Measurements from ENCODE around the gene KIF3C. TPM values are rescaled to one million over a fixed set of nuclear protein-coding genes. Genes with fewer than 3 reads are reported as not detected.
A peak's percentile ranks its signal among the peaks of the same experiment; 100 is the strongest.
"Not testable (repeated sequence)": the region's sequence is repeated elsewhere in the genome, so short reads cannot be mapped to it uniquely, and the experiment has no call there.

KIF3C gene
- total RNA-seq, 1 donor: 11.8 TPM

DNA sequence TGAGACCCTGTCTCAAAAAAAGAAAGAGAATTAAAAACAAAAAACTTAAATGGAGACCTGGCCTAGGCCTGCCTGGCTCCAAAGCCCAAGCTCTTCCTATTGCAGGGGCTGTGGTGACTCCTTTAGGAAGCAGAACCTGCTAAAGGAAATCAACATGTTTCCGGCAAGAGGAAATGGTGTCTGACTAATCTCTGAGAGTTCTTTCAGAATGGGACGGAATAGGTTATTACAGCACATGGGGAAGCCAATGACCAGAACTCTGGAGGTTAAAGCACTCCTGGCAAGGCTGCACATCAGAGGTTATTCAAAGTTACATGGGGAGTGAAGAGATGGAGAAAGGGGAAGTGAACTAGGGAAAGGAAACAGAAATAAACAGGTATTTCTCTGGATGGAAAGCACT lies 21.4 kb downstream of the KIF3C start:
- no peak overlapping the region for H3K4me3 ChIP-seq (ENCODE audit: low read depth, low read length)
- DNase-seq (ENCODE audit: low read depth): peak; percentile 57
- TF ChIP-seq, protein P1, sequence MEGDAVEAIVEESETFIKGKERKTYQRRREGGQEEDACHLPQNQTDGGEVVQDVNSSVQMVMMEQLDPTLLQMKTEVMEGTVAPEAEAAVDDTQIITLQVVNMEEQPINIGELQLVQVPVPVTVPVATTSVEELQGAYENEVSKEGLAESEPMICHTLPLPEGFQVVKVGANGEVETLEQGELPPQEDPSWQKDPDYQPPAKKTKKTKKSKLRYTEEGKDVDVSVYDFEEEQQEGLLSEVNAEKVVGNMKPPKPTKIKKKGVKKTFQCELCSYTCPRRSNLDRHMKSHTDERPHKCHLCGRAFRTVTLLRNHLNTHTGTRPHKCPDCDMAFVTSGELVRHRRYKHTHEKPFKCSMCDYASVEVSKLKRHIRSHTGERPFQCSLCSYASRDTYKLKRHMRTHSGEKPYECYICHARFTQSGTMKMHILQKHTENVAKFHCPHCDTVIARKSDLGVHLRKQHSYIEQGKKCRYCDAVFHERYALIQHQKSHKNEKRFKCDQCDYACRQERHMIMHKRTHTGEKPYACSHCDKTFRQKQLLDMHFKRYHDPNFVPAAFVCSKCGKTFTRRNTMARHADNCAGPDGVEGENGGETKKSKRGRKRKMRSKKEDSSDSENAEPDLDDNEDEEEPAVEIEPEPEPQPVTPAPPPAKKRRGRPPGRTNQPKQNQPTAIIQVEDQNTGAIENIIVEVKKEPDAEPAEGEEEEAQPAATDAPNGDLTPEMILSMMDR (IDR thresholded peaks at IDR 0.05; ENCODE audit: insufficient read depth, low read length): no peak

DNA sequence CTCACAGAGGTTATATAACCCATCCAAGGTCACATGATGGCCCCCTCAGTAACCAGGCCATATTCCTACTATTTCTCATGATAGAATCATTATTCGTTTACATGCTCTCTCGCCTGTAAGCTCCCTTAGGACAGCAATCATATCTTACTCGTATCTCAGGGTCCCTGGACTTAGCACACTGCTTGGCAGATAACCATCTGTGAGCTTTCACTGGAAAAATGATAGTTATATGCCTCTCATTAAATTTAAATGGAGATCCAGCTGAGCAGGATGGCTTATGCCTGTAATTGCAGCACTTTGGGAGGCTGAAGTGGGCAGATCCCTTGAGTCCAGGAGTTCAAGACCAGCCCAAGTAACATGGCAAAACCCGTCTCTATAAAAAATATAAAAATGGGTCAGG lies 21.9 kb downstream of the KIF3C start:
- TF ChIP-seq, protein P1 (IDR thresholded peaks at IDR 0.05; ENCODE audit: insufficient read depth, low read length): no peak
- no peak overlapping the region for H3K4me3 ChIP-seq (ENCODE audit: low read depth, low read length)
- no peak for DNase-seq (ENCODE audit: low read depth)

DNA sequence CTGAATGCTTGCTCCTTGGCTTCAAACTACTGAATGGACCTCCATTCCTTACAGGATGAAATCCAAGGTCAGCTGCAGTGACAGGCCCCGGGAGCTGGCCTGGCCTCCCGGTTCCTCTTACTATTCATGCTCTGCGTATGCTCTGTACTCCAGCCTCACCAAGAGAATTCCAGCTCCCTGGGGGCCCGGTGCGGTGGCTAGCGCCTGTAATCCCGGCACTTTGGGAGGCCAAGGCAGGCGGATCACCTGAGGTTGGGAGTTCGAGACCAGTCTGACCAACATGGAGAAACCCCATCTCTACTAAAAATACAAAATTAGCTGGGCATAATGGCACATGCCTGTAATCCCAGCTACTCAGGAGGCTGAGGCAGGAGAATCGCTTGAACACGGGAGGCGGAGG lies 23.7 kb downstream of the KIF3C start:
- DNase-seq (ENCODE audit: low read depth); H3K4me3 ChIP-seq (ENCODE audit: low read depth, low read length): not testable (repeated sequence)

DNA sequence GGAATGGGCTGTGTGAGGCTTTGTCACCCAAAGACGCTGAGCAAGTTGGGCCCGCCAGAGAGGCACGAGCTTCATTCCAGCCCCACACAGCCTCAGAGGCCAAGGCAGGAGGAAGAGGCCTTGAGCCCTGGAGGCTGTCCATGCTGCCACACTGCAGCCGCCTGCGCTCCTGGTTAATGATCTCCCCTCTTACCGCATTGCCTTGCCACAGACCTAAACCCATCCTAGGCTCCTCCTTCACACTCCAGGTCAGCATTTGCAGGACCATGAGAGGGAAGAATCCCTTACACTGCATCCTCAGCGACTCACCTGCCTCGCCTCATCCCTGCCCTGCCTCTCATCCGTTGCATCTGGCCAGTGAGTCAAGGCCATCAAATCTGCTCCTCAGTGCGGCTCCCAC lies 24.6 kb downstream of the KIF3C start:
- TF ChIP-seq, protein P1 (IDR thresholded peaks at IDR 0.05; ENCODE audit: insufficient read depth, low read length): no peak
- no peak for DNase-seq (ENCODE audit: low read depth)

DNA sequence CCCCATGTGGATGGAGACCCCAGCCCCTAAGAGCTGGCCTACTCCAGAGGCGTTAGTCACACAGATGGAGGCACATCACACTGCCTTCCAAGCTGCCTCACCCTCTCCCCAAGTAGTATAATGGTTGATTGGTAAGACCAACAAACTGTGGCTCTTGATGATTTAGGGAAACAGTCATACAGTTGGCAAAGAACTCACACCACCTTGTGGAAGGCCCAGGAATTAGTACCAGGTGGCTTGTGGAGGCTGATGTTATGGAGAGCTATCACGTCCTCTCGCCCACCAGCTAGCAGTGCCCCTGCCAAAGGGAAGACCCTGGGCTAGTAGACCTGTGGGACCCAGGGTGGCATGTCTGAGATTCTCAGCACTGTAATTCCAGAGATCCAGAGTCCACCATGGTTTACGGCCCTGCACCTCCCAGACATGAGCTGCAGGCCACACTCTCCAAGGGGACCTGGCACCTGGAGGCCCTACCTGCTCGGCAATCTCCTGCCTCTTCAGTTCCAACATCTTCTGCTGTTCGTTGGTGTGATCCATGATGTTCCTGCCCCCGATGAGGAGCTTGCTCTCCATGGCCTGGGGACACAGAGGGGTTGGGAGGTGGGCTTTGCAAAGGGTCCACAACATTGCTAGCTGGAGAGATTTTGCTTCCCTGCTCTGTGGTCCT lies 26.3 kb downstream of the KIF3C start:
- H3K4me3 ChIP-seq (ENCODE audit: low read depth, low read length): no peak overlapping the region
- TF ChIP-seq, protein P1 (IDR thresholded peaks at IDR 0.05; ENCODE audit: insufficient read depth, low read length): peak; percentile 2
- DNase-seq (ENCODE audit: low read depth): no peak

More for the DNA sequence above, 24.6 kb downstream of the KIF3C start:
- no peak overlapping the region for H3K4me3 ChIP-seq (ENCODE audit: low read depth, low read length)

DNA sequence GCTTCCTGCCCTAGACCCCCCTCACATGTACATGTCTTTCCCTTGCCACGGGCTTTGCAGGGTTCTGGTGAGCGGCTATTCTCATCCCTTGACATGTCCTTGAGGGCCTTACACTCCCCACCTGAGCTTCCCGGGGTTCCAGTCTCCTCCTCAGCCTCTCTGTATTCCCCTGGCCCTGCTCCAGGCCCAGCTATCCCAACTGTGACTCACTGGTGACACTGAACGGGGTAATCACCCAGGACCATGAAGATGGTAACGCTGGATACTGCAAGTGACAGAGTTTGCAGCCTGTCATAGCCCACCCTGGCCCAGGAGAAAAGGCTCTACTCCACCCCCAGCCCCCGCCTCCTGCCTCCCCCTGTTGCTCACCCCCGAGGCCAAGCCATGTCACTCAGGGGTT lies 27.3 kb downstream of the KIF3C start:
- DNase-seq (ENCODE audit: low read depth): no peak
- TF ChIP-seq, protein P1 (IDR thresholded peaks at IDR 0.05; ENCODE audit: insufficient read depth, low read length): no peak
- no peak overlapping the region for H3K4me3 ChIP-seq (ENCODE audit: low read depth, low read length)

DNA sequence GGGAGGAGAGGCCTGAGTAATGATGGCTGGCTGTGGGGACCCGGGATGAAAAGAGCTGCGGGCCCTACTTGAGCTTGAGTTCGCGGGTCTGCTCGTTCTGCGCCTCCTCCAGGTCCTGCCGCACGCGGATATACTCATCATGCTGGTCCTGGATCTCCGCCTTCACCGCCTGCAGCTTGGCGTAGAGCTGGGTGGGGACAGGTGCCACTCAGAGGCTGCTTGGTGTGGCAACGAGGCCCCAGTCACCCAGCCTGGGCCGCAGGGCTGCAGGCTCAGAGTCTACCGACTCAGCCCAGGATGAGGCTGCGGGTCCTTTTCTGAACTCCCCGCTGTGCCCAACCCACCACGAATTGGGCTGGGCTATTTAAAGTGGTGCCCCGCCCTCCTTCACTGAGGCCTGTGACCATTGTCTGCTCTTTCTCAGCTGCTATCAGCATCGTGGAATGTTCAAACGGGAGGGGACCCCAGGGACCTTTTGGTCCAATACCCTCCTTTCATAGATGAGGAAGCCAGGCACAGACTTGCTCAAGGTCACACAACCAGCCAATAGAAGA lies 28.0 kb downstream of the KIF3C start:
- no peak for DNase-seq (ENCODE audit: low read depth)
- TF ChIP-seq, protein P1 (IDR thresholded peaks at IDR 0.05; ENCODE audit: insufficient read depth, low read length): no peak
- no peak overlapping the region for H3K4me3 ChIP-seq (ENCODE audit: low read depth, low read length)

Measured in fibroblast of the aortic adventitia (primary cell).